Activated CD4-positive, alpha-beta T cell treated with anti-CD3 and anti-CD28 coated beads, Interleukin-2, amount 10 ng/mL, durations not matched to agents 24 days and 14 days (primary cell): Measurements from ENCODE around the gene CA6. TPM values are rescaled to one million over a fixed set of nuclear protein-coding genes. Genes with fewer than 3 reads are reported as not detected.

Experiments
- DNase-seq: peaks from one replicate; pipeline ENCODE4 v3.0.0; 2022
- H3K27ac Mint-ChIP-seq: one replicate; pipeline ENCODE4 v1.8.0; 2022; ENCODE audit warnings: mild to moderate bottlenecking, mixed read lengths
- H3K27me3 Mint-ChIP-seq: one replicate; pipeline ENCODE4 v1.8.0; 2022; ENCODE audit warnings: mixed read lengths
- H3K36me3 Mint-ChIP-seq: one replicate; pipeline ENCODE4 v1.8.0; 2022; ENCODE audit warnings: low read depth, mild to moderate bottlenecking, mixed read lengths
- H3K4me1 Mint-ChIP-seq: one replicate; pipeline ENCODE4 v1.8.0; 2021; ENCODE audit warnings: mixed read lengths
- H3K4me3 Mint-ChIP-seq: one replicate; pipeline ENCODE4 v1.8.0; 2022; ENCODE audit warnings: mild to moderate bottlenecking, moderate library complexity, mixed read lengths
- H3K9me3 Mint-ChIP-seq: one replicate; pipeline ENCODE4 v1.8.0; 2021; ENCODE audit warnings: mixed read lengths
- intact Hi-C: fragments of 100-400 bp; cut with micrococcal nuclease; formaldehyde crosslinking; loops from one replicate; pipeline ENCODE4 v1.15.1; 2023
- total RNA-seq: library from RNA; stranded (reverse); gene quantifications from 2 replicates; pipeline ENCODE4 v1.2.3, GENCODE V29; 2022

CA6 gene
- total RNA-seq, 1 donor from 2014 or later, result 1.0 TPM

- no peak for DNase-seq
- Mint-ChIP-seq H3K27me3 (no peaks in the 10 kb centered on the region), H3K4me3 (no peak overlapping the region), H3K27ac (peak overlapping the region; percentile 79), H3K36me3 (peaks cover 11% of the 10 kb centered on the region), H3K9me3 (no peaks in the 10 kb centered on the region), H3K4me1 (peaks cover 59% of the 10 kb centered on the region)
- intact Hi-C loops, result loop anchor here (2.0 kb wide), 1 partner anchor 14 kb away; no protein-coding TSS in a partner anchor
Measured at GRCh38 chr1:8939000-8939265, 6.7 kb upstream of the CA6 start.

GRCh38 chr1:8939362-8939995, 6.2 kb upstream of the CA6 start:
- intact Hi-C loops, result loop anchor here (2.0 kb wide), 1 partner anchor 15 kb away; no protein-coding TSS in a partner anchor
- no peak for DNase-seq
- H3K4me1 Mint-ChIP-seq, result peaks cover 60% of the 10 kb centered on the region

GRCh38 chr1:8941906-8942305, 3.8 kb upstream of the CA6 start:
- H3K4me1 Mint-ChIP-seq, result peaks cover 82% of the 10 kb centered on the region
- peak overlapping the region; percentile 79 for H3K27ac Mint-ChIP-seq
- peak; percentile 58 for DNase-seq
- H3K9me3 Mint-ChIP-seq, result peaks cover 3% of the 10 kb centered on the region
- no peaks in the 10 kb centered on the region for H3K27me3 Mint-ChIP-seq
- peaks cover 14% of the 10 kb centered on the region for H3K36me3 Mint-ChIP-seq
- intact Hi-C loops, result no loop called here
- H3K4me3 Mint-ChIP-seq, result no peak overlapping the region

More at GRCh38 chr1:8939362-8939995, 6.2 kb upstream of the CA6 start:
- Mint-ChIP-seq H3K27ac (peak overlapping the region; percentile 79), H3K27me3 (no peaks in the 10 kb centered on the region), H3K4me3 (peak overlapping the region; percentile 5), H3K36me3 (peaks cover 11% of the 10 kb centered on the region), H3K9me3 (no peaks in the 10 kb centered on the region)

GRCh38 chr1:8943498-8944405, 1.9 kb upstream of the CA6 start:
- Mint-ChIP-seq H3K4me1 (peaks cover 84% of the 10 kb centered on the region), H3K27ac (peak overlapping the region; percentile 99), H3K4me3 (peak overlapping the region; percentile 40), H3K9me3 (peaks cover 8% of the 10 kb centered on the region), H3K27me3 (no peaks in the 10 kb centered on the region), H3K36me3 (peaks cover 23% of the 10 kb centered on the region)
- peak; percentile 59 for DNase-seq
- intact Hi-C loops, result no loop called here

GRCh38 chr1:8947127-8947691, 1.5 kb downstream of the CA6 start:
- peaks cover 68% of the 10 kb centered on the region for H3K4me1 Mint-ChIP-seq
- intact Hi-C loops, result loop anchor here (5.0 kb wide), 1 partner anchor 40 kb away; no protein-coding TSS in a partner anchor
- H3K4me3 Mint-ChIP-seq, result peak overlapping the region; percentile 69
- H3K36me3 Mint-ChIP-seq, result peaks cover 21% of the 10 kb centered on the region
- peak overlapping the region; percentile 99 for H3K27ac Mint-ChIP-seq
- peaks cover 8% of the 10 kb centered on the region for H3K9me3 Mint-ChIP-seq
- DNase-seq, result peak; percentile 79
- no peaks in the 10 kb centered on the region for H3K27me3 Mint-ChIP-seq

- Mint-ChIP-seq H3K27me3 (no peaks in the 10 kb centered on the region), H3K9me3 (peaks cover 8% of the 10 kb centered on the region), H3K4me1 (peaks cover 45% of the 10 kb centered on the region), H3K27ac (peak overlapping the region; percentile 66), H3K36me3 (peaks cover 36% of the 10 kb centered on the region), H3K4me3 (no peak overlapping the region)
- DNase-seq, result peak; percentile 58
- intact Hi-C loops, result no loop called here
Measured at GRCh38 chr1:8950309-8950708, 4.6 kb downstream of the CA6 start.

- DNase-seq, result no peak
- Mint-ChIP-seq H3K27me3 (no peaks in the 10 kb centered on the region), H3K4me3 (no peak overlapping the region), H3K9me3 (peaks cover 8% of the 10 kb centered on the region), H3K4me1 (peaks cover 41% of the 10 kb centered on the region), H3K36me3 (peaks cover 45% of the 10 kb centered on the region), H3K27ac (peak overlapping the region; percentile 81)
- intact Hi-C loops, result no loop called here
Measured at GRCh38 chr1:8951231-8951630, 5.6 kb downstream of the CA6 start.

- no peak for DNase-seq
- H3K27ac Mint-ChIP-seq, result peak overlapping the region; percentile 7
- peaks cover 35% of the 10 kb centered on the region for H3K4me1 Mint-ChIP-seq
- H3K9me3 Mint-ChIP-seq, result peaks cover 8% of the 10 kb centered on the region
- peaks cover 56% of the 10 kb centered on the region for H3K36me3 Mint-ChIP-seq
- intact Hi-C loops, result no loop called here
- H3K4me3 Mint-ChIP-seq, result no peak overlapping the region
- no peaks in the 10 kb centered on the region for H3K27me3 Mint-ChIP-seq
Measured at GRCh38 chr1:8955406-8955805, 9.7 kb downstream of the CA6 start.

- peak; percentile 55 for DNase-seq
- Mint-ChIP-seq H3K27ac (peak overlapping the region; percentile 68), H3K27me3 (no peaks in the 10 kb centered on the region), H3K4me3 (no peak overlapping the region), H3K36me3 (peaks cover 63% of the 10 kb centered on the region), H3K4me1 (peaks cover 37% of the 10 kb centered on the region), H3K9me3 (peaks cover 10% of the 10 kb centered on the region)
- intact Hi-C loops, result no loop called here
Measured at GRCh38 chr1:8956461-8957349, 11.0 kb downstream of the CA6 start.

- intact Hi-C loops, result no loop called here
- peak overlapping the region; percentile 71 for H3K4me3 Mint-ChIP-seq
- no peaks in the 10 kb centered on the region for H3K27me3 Mint-ChIP-seq
- H3K9me3 Mint-ChIP-seq, result peaks cover 10% of the 10 kb centered on the region
- peak; percentile 83 for DNase-seq
- peaks cover 68% of the 10 kb centered on the region for H3K4me1 Mint-ChIP-seq
- H3K36me3 Mint-ChIP-seq, result peaks cover 76% of the 10 kb centered on the region
- peak overlapping the region; percentile 91 for H3K27ac Mint-ChIP-seq
Measured at GRCh38 chr1:8962812-8963530, 17.3 kb downstream of the CA6 start.

GRCh38 chr1:8963963-8964362, 18.3 kb downstream of the CA6 start:
- Mint-ChIP-seq H3K27ac (peak overlapping the region; percentile 84), H3K9me3 (peaks cover 6% of the 10 kb centered on the region), H3K4me3 (peak overlapping the region; percentile 67), H3K4me1 (peaks cover 69% of the 10 kb centered on the region), H3K36me3 (peaks cover 74% of the 10 kb centered on the region), H3K27me3 (no peaks in the 10 kb centered on the region)
- no peak for DNase-seq
- intact Hi-C loops, result no loop called here

- peak overlapping the region; percentile 67 for H3K4me3 Mint-ChIP-seq
- peak overlapping the region; percentile 84 for H3K27ac Mint-ChIP-seq
- DNase-seq, result peak; percentile 58
- peaks cover 69% of the 10 kb centered on the region for H3K4me1 Mint-ChIP-seq
- H3K36me3 Mint-ChIP-seq, result peaks cover 76% of the 10 kb centered on the region
- H3K27me3 Mint-ChIP-seq, result no peaks in the 10 kb centered on the region
- intact Hi-C loops, result no loop called here
- H3K9me3 Mint-ChIP-seq, result peaks cover 4% of the 10 kb centered on the region
Measured at GRCh38 chr1:8965121-8965820, 19.6 kb downstream of the CA6 start.
